ENCODE results near the gene CD53.

The CD53 gene

DNA sequence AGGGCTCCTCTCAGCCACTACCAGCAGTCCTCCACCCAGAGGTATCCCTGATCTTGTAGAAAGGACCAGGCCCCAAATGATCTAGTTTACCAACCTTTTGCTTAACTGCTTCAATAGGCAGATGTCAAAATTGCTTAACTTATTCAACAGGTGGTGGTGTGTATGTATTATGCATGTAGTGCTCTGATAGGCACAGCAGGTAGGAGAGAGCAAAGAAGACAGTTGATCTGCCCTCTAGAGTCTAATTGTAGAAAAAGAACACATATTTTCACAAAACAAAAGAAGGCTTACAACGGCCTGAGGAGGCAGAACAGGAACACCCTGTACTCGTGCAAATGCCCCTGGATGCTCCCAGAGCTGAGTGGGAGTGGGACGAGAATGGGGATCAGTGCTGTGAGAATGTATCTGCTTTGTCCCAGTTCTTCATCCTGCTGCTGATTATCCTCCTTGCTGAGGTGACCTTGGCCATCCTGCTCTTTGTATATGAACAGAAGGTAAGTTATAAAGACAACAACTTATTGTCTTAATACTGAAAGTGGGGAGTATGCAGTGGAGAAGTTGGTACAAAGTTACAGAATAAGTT is 21.1 kb downstream of the CD53 start:
- Histone ChIP-seq H3K9ac (ENCODE audit: low read depth, low read length) (no peak overlapping the region), H3K4me3 (ENCODE audit: low read depth, low read length) (no peak overlapping the region), H3K27me3 (ENCODE audit: control insufficient read depth, insufficient read depth, low read length) (no peaks in the 10 kb centered on the region), H3K4me1 (ENCODE audit: control insufficient read depth, insufficient read depth, low read length) (no peaks in the 10 kb centered on the region), H3K36me3 (ENCODE audit: control insufficient read depth, insufficient read depth, low read length) (no peaks in the 10 kb centered on the region), H3K27ac (ENCODE audit: low read depth, low read length) (no peak overlapping the region), H3K9me3 (ENCODE audit: control insufficient read depth, insufficient read depth, low read length) (no peaks in the 10 kb centered on the region)

DNA sequence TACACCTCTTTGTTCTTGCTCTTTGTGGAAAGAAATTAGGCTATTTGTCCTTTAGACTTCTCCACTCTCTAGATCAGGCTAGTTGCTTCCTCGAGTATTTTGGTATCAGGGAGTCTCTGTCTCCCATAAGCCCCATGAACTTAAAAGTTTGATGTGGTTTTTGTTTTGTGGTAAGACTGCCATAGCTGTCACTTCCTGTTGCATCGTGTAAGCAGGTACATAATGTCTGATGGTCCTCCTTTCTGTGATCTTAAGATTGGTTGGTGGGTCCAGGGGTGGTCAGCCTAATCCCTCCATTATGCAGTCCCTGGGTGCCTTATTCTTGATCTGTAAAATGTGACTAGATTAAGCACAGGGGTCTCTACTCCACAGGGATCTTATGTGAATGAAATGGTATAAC is 23.1 kb downstream of the CD53 start:
- Histone ChIP-seq H3K27ac (ENCODE audit: low read depth, low read length) (no peak overlapping the region), H3K27me3 (ENCODE audit: control insufficient read depth, insufficient read depth, low read length) (no peaks in the 10 kb centered on the region), H3K4me3 (ENCODE audit: low read depth, low read length) (no peak overlapping the region), H3K4me1 (ENCODE audit: control insufficient read depth, insufficient read depth, low read length) (no peaks in the 10 kb centered on the region), H3K9ac (ENCODE audit: low read depth, low read length) (no peak overlapping the region), H3K36me3 (ENCODE audit: control insufficient read depth, insufficient read depth, low read length) (no peaks in the 10 kb centered on the region), H3K9me3 (ENCODE audit: control insufficient read depth, insufficient read depth, low read length) (no peaks in the 10 kb centered on the region)

DNA sequence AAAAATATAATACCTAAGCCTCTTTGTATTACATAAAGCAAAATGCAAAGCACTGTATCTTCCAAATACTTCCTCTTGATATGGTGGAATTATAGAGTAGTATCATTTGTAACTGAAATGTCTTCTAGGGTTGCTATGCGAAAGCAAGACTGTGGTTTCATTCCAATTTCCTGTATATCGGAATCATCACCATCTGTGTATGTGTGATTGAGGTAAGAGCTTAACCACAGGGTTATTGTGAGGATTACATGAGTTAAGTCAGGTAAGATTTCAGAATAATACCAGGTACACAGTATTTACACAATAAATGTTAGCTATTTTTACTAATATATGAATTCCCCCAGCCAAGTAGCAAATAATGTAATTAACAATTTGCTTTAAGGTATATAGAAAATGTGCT is 24.7 kb downstream of the CD53 start:
- no peaks in the 10 kb centered on the region for H3K9me3 ChIP-seq (ENCODE audit: control insufficient read depth, insufficient read depth, low read length)
- H3K27ac ChIP-seq (ENCODE audit: low read depth, low read length) = no peak overlapping the region
- H3K27me3 ChIP-seq (ENCODE audit: control insufficient read depth, insufficient read depth, low read length) = no peaks in the 10 kb centered on the region; the same call in 1 of the 2 replicates
- no peaks in the 10 kb centered on the region for H3K4me1 ChIP-seq (ENCODE audit: control insufficient read depth, insufficient read depth, low read length)
- no peak overlapping the region for H3K9ac ChIP-seq (ENCODE audit: low read depth, low read length)
- H3K36me3 ChIP-seq (ENCODE audit: control insufficient read depth, insufficient read depth, low read length) = no peaks in the 10 kb centered on the region
- H3K4me3 ChIP-seq (ENCODE audit: low read depth, low read length) = no peak overlapping the region

DNA sequence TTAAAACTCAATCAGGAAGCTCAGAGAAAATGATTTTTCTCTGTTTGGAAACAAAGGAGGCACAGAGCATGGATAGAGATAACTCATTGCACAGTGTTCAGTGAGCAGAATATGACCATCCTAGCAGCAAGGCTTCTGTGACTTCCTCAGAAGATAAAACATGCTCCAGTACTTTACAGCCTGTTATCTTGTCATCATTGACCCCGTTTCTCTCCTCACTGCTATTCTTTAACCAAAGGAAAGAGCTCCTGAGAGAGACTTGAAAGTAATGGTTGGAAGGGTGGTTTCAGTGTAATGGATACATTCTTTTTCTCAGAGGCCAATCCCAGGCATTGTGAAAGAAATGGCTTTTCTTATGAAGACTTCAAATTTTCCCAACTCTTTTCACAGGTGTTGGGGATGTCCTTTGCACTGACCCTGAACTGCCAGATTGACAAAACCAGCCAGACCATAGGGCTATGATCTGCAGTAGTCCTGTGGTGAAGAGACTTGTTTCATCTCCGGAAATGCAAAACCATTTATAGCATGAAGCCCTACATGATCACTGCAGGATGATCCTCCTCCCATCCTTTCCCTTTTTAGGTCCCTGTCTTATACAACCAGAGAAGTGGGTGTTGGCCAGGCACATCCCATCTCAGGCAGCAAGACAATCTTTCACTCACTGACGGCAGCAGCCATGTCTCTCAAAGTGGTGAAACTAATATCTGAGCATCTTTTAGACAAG is 25.9 kb downstream of the CD53 start:
- Histone ChIP-seq H3K27ac (ENCODE audit: low read depth, low read length) (no peak overlapping the region), H3K36me3 (ENCODE audit: control insufficient read depth, insufficient read depth, low read length) (no peaks in the 10 kb centered on the region), H3K4me3 (ENCODE audit: low read depth, low read length) (no peak overlapping the region), H3K27me3 (ENCODE audit: control insufficient read depth, insufficient read depth, low read length) (no peaks in the 10 kb centered on the region; the same call in 1 of the 2 replicates), H3K9ac (ENCODE audit: low read depth, low read length) (no peak overlapping the region), H3K9me3 (ENCODE audit: control insufficient read depth, insufficient read depth, low read length) (no peaks in the 10 kb centered on the region), H3K4me1 (ENCODE audit: control insufficient read depth, insufficient read depth, low read length) (no peaks in the 10 kb centered on the region)

DNA sequence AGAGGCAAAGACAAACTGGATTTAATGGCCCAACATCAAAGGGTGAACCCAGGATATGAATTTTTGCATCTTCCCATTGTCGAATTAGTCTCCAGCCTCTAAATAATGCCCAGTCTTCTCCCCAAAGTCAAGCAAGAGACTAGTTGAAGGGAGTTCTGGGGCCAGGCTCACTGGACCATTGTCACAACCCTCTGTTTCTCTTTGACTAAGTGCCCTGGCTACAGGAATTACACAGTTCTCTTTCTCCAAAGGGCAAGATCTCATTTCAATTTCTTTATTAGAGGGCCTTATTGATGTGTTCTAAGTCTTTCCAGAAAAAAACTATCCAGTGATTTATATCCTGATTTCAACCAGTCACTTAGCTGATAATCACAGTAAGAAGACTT is 26.5 kb downstream of the CD53 start:
- no peaks in the 10 kb centered on the region; the same call in 1 of the 2 replicates for H3K27me3 ChIP-seq (ENCODE audit: control insufficient read depth, insufficient read depth, low read length)
- H3K4me1 ChIP-seq (ENCODE audit: control insufficient read depth, insufficient read depth, low read length) = no peaks in the 10 kb centered on the region
- H3K27ac ChIP-seq (ENCODE audit: low read depth, low read length) = no peak overlapping the region
- no peak overlapping the region for H3K9ac ChIP-seq (ENCODE audit: low read depth, low read length)
- H3K36me3 ChIP-seq (ENCODE audit: control insufficient read depth, insufficient read depth, low read length) = no peaks in the 10 kb centered on the region
- H3K9me3 ChIP-seq (ENCODE audit: control insufficient read depth, insufficient read depth, low read length) = no peaks in the 10 kb centered on the region
- H3K4me3 ChIP-seq (ENCODE audit: low read depth, low read length) = no peak overlapping the region

DNA sequence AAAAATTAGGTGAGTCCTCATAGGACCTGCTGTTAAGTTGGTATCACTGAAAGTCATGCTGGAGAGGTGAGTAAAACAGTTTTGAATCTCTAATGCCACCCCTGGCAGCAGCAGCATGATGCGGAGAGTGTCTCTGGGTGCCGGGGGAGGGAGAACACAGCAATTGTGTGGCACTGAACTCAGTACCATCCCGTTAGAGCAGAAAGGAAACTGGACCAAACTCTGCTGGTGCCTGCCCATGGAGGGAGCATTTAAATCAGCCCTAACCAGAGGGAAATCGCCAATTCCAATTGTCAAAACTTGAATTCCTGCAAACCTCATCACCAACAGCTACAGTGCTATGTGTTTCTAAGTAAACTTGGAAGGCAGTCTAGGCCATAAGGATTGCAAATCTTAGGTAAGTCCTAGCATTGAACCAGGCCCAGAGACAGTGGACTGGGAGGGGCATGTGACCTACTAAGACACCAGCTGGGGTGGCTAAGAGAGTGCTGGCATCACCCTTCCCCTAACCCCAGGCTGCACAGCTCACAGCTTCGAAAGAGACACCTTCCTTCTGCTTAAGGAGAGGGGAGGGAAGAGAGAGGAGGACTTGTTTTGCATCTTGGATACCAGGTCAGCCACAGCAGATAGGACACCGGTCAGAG is 30.0 kb downstream of the CD53 start:
- H3K36me3 ChIP-seq (ENCODE audit: control insufficient read depth, insufficient read depth, low read length) = no peaks in the 10 kb centered on the region
- no peak overlapping the region for H3K4me3 ChIP-seq (ENCODE audit: low read depth, low read length)
- no peaks in the 10 kb centered on the region for H3K9me3 ChIP-seq (ENCODE audit: control insufficient read depth, insufficient read depth, low read length)
- H3K9ac ChIP-seq (ENCODE audit: low read depth, low read length) = no peak overlapping the region
- H3K27me3 ChIP-seq (ENCODE audit: control insufficient read depth, insufficient read depth, low read length) = no peaks in the 10 kb centered on the region; the same call in 1 of the 2 replicates
- no peaks in the 10 kb centered on the region for H3K4me1 ChIP-seq (ENCODE audit: control insufficient read depth, insufficient read depth, low read length)
- H3K27ac ChIP-seq (ENCODE audit: low read depth, low read length) = no peak overlapping the region

DNA sequence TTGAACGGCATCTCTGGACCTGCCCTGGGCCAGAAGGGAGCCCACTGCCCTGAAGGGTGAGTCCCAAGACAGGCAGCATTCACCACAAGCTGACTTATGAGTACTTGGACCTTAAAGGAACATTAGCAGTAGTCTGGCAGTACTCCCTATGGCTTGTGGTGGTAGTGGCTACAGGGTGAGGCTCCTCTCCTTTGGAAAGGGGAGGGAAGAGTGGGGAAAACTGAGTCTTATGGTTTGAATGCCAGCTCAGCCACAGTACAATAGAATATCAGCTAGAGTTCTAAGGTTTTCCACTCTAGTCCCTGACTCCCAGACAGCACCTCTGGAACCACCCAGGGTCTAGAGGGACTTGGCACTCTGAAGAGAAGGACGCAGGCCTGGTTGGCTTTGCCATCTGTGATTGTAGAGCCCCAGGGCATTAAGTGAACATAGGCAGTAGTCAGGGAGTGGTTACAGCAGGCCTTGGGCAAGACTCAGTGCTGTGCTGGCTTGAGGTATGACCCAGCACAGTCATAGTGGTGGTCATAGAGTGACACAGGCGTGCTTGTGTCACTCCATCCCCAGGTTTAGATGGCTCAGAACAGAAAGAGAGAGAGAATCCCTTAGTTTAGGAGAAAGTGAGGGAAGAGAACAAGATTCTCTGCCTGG is 31.0 kb downstream of the CD53 start:
- Histone ChIP-seq H3K4me1 (ENCODE audit: control insufficient read depth, insufficient read depth, low read length) (no peaks in the 10 kb centered on the region), H3K27me3 (ENCODE audit: control insufficient read depth, insufficient read depth, low read length) (no peaks in the 10 kb centered on the region; the same call in 1 of the 2 replicates), H3K36me3 (ENCODE audit: control insufficient read depth, insufficient read depth, low read length) (no peaks in the 10 kb centered on the region), H3K9me3 (ENCODE audit: control insufficient read depth, insufficient read depth, low read length) (no peaks in the 10 kb centered on the region), H3K4me3 (ENCODE audit: low read depth, low read length) (no peak overlapping the region), H3K27ac (ENCODE audit: low read depth, low read length) (no peak overlapping the region), H3K9ac (ENCODE audit: low read depth, low read length) (no peak overlapping the region)

DNA sequence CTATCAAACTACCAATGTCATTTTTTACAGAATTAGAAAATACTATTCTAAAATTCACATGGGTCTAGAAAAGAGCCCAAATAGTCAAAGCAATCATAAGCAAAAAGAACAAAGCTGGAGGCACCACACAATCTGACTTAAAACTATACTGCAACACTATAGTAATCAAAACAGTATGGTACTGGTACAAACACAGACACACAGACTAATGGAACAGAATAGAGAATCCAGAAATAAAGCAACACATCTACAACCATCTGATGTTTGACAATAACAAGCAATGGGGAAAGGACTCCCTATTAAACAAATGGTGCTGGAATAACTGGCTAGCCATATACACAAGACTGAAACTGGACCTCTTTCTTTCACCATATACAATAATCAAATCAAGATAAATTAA is 39.8 kb downstream of the CD53 start:
- no peaks in the 10 kb centered on the region for H3K27me3 ChIP-seq (ENCODE audit: control insufficient read depth, insufficient read depth, low read length)

DNA sequence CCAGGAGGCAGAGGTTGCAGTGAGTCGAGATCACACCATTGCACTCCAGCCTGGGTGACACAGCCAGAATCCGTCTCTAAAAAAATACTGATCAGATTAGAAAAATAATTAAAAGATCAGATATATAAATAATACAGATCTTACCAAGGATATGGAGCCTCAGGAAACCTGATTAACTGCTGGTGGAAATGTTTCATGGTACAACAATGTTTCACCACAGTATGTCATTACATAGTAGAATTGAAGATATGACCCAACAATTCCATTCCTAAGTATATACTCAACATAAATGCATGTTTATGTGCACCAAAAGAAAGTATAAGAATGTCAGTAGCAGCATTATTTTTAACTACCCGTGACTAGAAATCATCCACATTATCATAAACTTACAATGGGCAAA is 41.7 kb downstream of the CD53 start:
- no peak overlapping the region for H3K27ac ChIP-seq (ENCODE audit: low read depth, low read length)
- H3K36me3 ChIP-seq (ENCODE audit: control insufficient read depth, insufficient read depth, low read length) = no peaks in the 10 kb centered on the region
- no peaks in the 10 kb centered on the region for H3K27me3 ChIP-seq (ENCODE audit: control insufficient read depth, insufficient read depth, low read length)
- no peak overlapping the region for H3K4me3 ChIP-seq (ENCODE audit: low read depth, low read length)
- peaks cover 7% of the 10 kb centered on the region for H3K4me1 ChIP-seq (ENCODE audit: control insufficient read depth, insufficient read depth, low read length)
- no peaks in the 10 kb centered on the region; the same call in 1 of the 2 replicates for H3K9me3 ChIP-seq (ENCODE audit: control insufficient read depth, insufficient read depth, low read length)
- no peak overlapping the region for H3K9ac ChIP-seq (ENCODE audit: low read depth, low read length)

More for the DNA sequence above, 39.8 kb downstream of the CD53 start:
- Histone ChIP-seq H3K36me3 (ENCODE audit: control insufficient read depth, insufficient read depth, low read length) (no peaks in the 10 kb centered on the region), H3K27ac (ENCODE audit: low read depth, low read length) (no peak overlapping the region), H3K4me3 (ENCODE audit: low read depth, low read length) (no peak overlapping the region), H3K4me1 (ENCODE audit: control insufficient read depth, insufficient read depth, low read length) (peaks cover 7% of the 10 kb centered on the region), H3K9ac (ENCODE audit: low read depth, low read length) (no peak overlapping the region), H3K9me3 (ENCODE audit: control insufficient read depth, insufficient read depth, low read length) (no peaks in the 10 kb centered on the region; the same call in 1 of the 2 replicates)

DNA sequence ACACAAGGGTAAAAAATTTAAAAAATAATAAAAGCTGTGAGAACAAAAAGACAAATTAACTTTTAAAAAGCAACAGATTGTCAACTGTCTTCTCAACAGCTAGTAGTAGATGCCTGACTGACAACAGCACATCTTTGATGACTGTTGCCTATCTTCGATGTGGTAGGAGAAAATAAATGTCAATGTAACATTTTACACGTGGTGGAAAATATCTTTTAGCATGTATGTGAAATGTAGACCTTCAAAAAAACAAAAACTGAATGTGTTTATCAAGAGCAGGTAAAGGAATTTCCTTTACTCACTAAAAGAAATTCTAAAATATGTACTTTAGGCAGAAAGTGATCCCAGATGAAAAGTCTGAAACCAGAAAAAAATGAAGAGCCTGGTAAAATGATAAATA is 42.9 kb downstream of the CD53 start:
- H3K9me3 ChIP-seq (ENCODE audit: control insufficient read depth, insufficient read depth, low read length) = no peaks in the 10 kb centered on the region; the same call in 1 of the 2 replicates
- H3K4me3 ChIP-seq (ENCODE audit: low read depth, low read length) = no peak overlapping the region
- no peak overlapping the region for H3K27ac ChIP-seq (ENCODE audit: low read depth, low read length)
- H3K36me3 ChIP-seq (ENCODE audit: control insufficient read depth, insufficient read depth, low read length) = no peaks in the 10 kb centered on the region
- H3K27me3 ChIP-seq (ENCODE audit: control insufficient read depth, insufficient read depth, low read length) = no peaks in the 10 kb centered on the region
- no peak overlapping the region for H3K9ac ChIP-seq (ENCODE audit: low read depth, low read length)
- H3K4me1 ChIP-seq (ENCODE audit: control insufficient read depth, insufficient read depth, low read length) = peaks cover 7% of the 10 kb centered on the region

DNA sequence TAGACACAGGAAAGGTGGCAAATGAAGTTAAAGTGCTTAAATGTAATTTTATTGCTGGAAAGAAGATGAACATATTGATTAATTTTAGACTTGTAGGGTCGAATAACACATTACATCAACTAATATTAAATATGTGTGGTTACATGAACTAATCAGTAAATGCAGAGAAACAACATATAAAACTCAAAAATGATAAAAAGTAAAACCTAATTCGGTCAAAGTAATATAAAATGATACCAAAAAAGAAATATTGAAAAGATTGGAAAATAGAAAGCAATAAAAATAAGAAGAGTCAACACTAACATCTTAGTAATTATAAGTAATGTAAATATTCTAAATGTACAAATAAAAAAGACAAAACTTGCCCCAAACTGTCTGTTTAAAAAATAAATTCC is 43.3 kb downstream of the CD53 start:
- Histone ChIP-seq H3K27ac (ENCODE audit: low read depth, low read length) (no peak overlapping the region), H3K36me3 (ENCODE audit: control insufficient read depth, insufficient read depth, low read length) (no peaks in the 10 kb centered on the region), H3K27me3 (ENCODE audit: control insufficient read depth, insufficient read depth, low read length) (no peaks in the 10 kb centered on the region), H3K4me3 (ENCODE audit: low read depth, low read length) (no peak overlapping the region), H3K9me3 (ENCODE audit: control insufficient read depth, insufficient read depth, low read length) (no peaks in the 10 kb centered on the region; the same call in 1 of the 2 replicates), H3K9ac (ENCODE audit: low read depth, low read length) (no peak overlapping the region), H3K4me1 (ENCODE audit: control insufficient read depth, insufficient read depth, low read length) (peaks cover 7% of the 10 kb centered on the region)

Measured in HUES48 (cell line).